H1 (cell line): ENCODE data around the gene CXCL12. TPM values are rescaled to one million over a fixed set of nuclear protein-coding genes. Genes with fewer than 3 reads are reported as not detected.

Experiments
- BACH1 ChIP-seq: IDR thresholded peaks from 2 replicates; pipeline ENCODE4 v1.6.1; 2012; ENCODE audit warnings: low read length, improper control_type of control experiment
- CTBP2 ChIP-seq: IDR thresholded peaks from 2 replicates; pipeline ENCODE4 v1.7.0; 2011; ENCODE audit warnings: borderline replicate concordance, mild to moderate bottlenecking, moderate library complexity, mixed read lengths, low read length; ENCODE audit not compliant: insufficient read depth, insufficient read length
- ZNF274 ChIP-seq: IDR thresholded peaks from 2 replicates; pipeline ENCODE4 v1.7.0; 2012; ENCODE audit warnings: low read length, borderline replicate concordance; ENCODE audit errors: extremely low read depth
- polyA plus RNA-seq, 7 experiments: library from polyadenylated mRNA; depleted of rRNA in 3 of 7; stranded (reverse) in 5 of 7; unstranded in 2 of 7; fragments of >200 nt in 5 of 7; fragments of 200-250 nt in 2 of 7; gene quantifications; 1 replicate in 5 of 7; 2 replicates in 1 of 7; 4 replicates in 1 of 7; pipeline versions ENCODE4 v1.2.1 to v1.2.3, GENCODE V29; 2011 to 2013; ENCODE audit warnings: missing spikeins in 2 of 7, mixed read lengths in 2 of 7
- total RNA-seq: library from RNA; stranded (reverse); fragmentation: NEBNext Ultra II Directional; extraction: Animal tissue kit (Norgen Biotek cat#: 25700); gene quantifications from 2 replicates; pipeline ENCODE4 v1.2.1, GENCODE V29; 2021

CXCL12 gene
- total and polyA plus RNA-seq, 2 of the 8 experiments (the other 6 are each of a cell fraction or from before 2014, with no cell fraction given) = 51.4 to 53.8 TPM

DNA sequence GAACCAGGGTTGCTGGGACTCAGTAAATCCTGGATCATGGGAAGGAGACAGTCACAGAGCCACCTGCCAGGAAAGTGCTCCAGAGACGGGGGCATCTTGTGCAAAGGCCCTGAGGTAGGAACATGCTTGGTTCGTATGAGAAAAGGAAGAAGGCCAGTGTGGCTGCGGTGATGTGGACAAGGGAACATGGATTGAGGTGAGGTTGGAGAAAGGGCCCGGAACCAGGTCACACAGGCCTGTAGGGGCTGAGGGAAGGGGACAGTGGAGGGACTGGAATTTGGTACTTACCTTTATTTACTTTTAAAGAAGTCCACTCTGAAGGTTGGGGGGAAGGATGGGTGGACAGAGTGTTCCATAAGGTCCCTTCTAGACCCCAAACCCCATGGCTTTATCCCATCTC, 32.9 kb upstream of the CXCL12 start (continued):
- no peak for TF ChIP-seq ZNF274
- TF ChIP-seq BACH1 = no peak
- TF ChIP-seq CTBP2 = no peak
